Stimulated activated CD8-positive, alpha-beta memory T cell treated with anti-CD3 and anti-CD28 coated beads, Interleukin-7, amount 100 ng/mL, for 4 hours (primary cell): Measurements from ENCODE around the gene ADIRF.
"Not testable (repeated sequence)": the region's sequence is repeated elsewhere in the genome, so short reads cannot be mapped to it uniquely, and the experiment has no call there.

Experiments
- DNase-seq, 2 donors: peaks; one replicate each; pipeline ENCODE4 v3.0.0-alpha.2; 2020; ENCODE audit warnings: low read depth in 2 of 2

The ADIRF gene

DNA sequence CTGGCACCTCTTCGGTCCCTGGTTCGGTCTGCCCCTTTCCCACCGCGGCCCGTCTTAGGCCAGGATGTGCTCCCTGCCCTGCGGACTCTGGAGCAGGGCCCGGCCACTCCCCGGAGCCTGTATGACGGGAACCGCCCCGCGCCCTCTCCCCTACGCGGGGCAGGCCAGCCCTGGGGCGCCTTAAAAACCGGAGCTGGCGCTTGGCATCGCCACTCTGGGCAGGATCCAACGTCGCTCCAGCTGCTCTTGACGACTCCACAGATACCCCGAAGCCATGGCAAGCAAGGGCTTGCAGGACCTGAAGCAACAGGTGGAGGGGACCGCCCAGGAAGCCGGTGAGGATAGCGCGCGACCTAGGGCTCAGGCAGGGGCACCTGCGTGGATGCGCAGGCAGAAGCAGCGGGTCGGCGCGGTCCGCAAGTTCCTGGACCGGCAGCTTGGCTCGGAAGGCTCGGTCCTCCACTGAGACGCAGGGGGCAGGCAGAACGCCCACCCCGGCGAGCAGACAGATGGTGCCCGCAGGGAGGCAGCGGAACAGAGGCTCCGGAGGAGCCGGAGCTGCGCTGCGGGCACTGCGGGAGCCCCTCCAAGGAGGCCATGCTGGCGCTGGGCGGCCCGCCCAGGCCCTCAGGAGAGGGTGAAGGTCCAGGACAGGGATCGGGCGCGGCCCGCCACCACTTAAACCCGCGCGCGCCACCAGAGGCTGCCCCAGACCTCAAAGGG, at the start of gene ADIRF:
Gene ADIRF (plus strand): TSS at position 212 of the 723 bp plus-strand sequence. CDS start 63 bp downstream, at position 275.
- DNase-seq: no peak

DNA sequence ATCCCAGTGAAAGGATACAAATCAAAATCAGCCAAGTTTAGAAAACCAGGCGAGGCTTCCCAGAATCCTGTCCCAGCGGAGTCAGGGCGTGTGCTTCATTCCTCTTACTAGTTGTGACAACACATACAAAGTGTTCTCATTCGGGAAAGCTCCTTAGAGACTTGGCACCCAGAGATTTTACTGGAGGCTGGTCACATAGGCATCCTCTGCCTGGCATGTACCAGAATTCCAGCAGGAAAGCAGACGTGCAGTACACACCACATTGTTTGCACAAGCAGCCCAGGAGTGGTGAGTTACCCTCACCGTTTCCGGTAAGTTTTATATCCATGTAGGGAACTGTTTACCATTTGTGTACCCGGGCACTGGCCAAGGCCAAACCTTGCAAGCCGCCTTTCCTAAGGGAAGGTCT, 45.7 kb upstream of the ADIRF start:
- no peak for DNase-seq

DNA sequence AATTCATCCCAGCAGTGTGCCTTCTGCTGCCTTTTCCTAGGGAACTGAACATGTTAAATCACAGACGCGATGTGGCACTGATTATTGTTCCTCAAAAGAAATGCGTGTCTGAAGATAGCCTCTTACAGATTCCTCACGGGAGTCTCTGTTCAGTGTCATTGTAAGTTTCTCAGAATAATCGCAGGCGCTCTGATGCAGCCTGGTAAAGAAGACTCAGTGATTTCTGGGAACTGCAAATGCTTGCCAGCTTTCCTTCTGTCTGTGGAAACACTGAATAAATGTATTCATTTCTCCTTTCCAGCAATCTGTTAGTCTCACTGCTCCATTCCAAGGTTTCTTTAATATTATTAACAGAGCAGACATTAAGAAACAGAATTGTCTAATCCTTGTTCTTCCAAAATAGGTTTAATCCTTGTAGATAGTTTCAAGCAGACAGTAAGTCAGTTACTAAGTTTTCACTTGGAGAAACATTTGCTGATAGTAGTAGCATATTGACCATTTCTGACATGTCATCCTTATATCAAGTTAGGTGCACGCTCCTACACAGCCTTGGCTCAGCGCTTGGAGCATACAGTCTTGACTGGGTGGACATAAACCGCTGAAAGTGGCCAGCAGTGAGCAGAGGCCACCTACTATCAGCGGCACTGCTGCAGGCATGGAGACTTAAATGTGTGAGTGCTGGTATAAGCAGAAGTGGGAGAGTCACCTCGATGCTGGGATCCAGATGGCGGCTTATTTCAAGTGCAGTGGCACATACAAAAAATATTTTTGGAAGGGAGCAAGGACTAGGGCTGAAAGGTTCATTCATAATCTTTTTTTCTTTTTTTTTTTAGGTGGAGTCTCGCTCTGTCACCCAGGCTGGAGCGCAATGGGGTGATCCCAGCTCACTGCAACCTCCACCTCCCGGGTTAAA, 38.6 kb upstream of the ADIRF start:
- no peak for DNase-seq

DNA sequence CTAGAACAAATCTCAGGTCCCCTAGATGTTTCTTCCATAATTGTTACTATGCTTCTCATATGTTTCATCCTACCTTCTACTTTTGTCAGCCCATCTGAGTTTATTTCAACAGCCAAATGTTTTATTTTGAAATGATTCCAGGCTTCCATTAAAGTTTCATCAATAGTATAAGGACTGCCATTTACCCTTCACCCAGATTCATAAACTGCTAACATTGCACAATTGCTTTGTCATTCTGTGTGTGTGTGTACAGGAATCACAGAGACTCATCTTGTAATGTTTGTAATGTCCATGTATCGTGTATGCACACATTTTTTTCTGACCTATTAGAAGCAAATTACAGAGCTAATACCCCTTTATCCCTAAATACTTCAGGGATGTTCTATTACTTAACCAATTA, 36.4 kb upstream of the ADIRF start:
- no peak for DNase-seq

DNA sequence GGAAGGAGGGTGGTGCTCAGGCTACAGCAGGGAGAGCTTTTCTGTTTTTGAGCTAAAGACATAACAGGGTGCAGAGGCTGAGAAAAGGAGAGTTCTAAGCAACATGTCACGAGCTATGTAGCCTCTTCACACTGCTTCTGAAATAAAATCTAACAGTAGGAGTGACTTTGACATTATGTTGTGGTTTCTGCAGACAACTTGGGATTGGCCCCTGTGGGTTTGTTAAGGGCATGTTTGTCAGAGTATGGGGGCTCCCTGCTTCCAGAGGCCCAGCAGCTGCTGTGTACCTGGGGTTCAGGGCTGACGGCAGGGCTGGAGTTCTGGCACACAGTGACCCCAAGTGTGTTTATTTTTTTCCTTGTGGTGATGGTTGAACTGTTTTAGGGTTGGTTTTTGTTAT, 35.6 kb upstream of the ADIRF start:
- DNase-seq: no peak

DNA sequence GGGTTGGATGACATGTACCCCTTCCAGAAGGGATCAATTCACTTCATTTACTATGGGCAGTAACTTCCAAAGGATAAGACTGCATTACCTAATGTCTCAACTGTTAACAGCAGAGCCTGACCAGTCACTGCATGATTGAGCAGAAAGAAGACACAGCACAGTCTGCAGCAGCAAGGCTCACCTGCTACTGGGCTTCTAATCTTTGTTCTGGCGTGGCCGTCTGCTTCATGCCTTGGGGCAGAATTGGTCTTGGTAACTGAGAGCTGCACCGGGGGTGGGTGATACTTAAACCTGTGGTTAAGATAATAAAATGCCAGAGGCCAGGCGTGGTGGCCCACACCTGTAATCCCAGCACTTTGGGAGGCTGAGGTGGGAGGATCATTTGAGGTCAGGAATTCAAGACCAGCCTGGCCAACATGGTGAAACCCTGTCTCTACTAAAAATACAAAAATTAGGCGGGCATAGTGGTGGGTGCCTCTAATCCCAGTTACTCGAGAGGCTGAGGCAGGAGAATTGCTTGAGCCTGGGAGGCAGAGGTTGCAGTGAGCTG, 34.0 kb upstream of the ADIRF start:
- not testable (repeated sequence) for DNase-seq

DNA sequence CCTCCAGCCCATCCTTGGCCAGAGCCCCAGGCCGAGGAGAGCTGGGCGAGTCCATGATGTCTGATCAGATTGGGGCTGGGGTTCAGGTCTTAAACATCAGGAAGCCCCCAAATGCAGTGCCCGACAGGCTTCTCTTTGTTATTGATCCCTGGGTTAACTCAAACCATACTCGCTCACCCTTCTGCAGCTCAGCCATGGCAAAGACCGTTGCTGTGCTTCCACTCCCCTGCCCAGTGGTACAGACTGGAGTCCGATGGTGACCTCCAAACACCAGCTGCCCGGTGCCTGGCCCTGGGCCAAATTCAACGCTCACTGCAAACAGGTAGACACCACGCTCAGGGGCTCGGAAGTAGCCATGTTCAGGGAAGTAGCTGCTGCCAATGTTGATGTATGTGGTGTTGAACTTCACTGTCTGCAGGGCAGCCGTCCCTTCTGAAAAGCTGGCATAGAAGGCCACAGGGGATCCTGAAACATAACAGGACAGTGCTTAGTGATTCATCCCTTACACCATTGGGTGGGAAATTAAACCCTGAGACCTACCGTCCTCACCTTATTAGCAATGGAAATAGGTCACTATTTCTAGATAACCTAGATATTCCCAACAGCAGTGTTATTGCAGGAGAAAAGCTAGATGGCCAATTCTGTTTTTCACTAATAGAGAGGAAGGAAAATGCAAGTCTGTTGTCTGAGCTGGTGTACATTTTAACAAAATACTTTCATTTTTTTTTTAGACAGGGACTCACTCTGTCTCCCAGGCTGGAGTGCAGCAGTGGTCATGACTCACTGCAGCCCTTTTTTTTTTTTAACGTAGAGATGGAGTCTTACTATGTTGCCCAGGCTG, 31.4 kb upstream of the ADIRF start:
- DNase-seq: no peak

DNA sequence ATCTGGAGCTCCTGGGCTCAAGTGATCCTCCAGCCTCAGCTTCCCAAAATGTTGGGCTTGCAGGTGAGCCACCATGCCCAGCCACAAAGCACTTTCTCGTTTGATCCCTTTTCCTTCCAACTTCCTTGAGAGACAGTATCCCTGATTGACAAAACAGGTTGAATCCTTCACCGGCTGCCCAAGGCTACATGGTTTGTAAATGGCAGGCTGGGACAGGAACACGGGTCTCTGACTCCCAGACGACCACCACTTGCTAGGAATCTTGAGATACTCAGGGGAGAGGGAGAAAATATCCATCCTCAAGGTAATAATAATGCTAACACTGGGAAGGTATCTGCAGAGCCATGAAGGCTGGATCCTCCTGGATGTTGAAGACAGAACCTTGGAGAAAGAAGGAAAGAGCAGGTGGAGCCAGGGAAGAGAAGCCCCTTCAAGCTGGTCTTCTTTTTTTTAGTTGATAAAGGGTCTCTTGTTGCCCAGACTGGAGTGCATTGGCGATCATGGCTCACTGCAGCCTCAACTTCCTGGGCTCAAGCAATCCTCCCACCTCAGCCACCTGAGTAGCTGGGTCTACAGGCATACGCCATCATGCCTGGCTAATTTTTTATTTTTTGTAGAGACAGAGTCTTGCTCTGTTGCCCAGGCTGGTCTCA, 30.7 kb upstream of the ADIRF start:
- DNase-seq: no peak

DNA sequence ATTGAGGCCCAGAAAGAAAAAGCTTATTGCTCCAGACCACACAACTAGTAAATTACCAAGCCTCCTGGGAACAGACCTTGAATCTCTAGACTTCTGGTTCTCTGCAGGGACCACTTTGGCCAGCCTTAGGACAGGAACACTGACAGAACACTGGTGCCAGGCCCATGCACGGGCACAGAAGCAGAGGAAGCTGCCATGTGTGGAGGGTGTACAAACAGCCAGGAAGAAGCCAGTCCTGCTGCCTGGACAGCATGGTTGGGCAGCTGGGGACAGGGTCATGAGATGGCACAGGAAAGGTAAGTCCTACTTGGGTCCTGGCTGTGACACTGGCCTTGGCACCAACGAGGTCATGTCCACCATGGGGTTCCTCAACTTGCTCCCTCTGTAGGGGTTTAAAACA, 30.0 kb upstream of the ADIRF start:
- DNase-seq: no peak

DNA sequence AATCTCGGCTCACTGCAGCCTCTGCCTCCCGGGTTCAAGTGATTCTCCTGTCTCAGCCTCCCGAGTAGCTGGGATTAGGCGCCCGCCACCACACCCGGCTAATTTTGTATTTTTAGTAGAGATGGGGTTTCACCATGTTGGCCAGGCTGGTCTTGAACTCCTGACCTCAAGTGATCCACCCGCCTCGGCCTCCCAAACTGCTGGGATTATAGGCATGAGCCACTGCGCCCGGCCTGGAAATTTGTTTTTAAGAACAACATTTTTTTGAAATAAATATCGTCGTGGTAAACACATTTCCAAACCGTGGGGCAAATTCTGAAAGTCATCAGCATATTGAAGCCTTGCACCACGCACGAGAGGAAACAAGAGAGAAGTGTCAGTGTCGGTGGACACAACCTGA, 28.2 kb upstream of the ADIRF start:
- not testable (repeated sequence) for DNase-seq

DNA sequence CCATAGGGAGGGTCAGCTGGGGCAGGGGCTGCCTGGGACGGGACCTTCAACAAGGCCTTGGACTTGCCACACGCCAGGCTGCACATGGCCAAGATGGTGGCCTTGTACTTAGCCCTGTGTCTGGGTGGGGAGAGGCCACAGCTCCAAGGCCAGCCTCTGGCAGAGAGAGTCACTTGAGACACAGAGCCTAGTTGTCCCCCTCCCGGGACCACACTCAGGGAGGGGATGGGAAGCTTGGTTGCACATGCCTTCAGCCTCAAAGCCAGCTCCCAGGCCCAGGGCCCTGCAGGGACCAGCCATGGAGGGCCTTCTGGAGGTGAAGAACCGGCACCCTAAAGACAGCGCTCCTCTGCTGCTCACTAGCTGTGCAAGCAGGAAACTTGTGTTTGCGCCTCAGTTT, 27.6 kb upstream of the ADIRF start:
- no peak for DNase-seq

DNA sequence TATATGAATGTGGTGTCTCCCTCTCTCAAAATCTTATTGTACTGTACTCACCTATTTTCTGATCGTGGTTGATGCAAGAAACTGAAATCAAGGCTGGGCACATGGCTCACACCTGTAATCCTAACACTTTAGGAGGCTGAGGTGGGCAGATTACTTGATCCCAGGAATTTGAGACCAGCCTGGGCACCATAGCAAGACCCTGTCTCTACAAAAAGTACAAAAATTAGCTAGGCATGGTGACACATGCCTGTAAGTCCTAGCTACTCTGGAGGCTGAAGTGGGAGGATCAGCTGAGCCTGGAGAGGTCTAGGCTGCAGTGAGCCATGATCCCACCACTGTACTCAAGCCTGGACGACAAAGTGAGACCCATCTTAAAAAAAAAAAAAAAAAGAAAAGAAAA, 26.9 kb upstream of the ADIRF start:
- DNase-seq: no peak

DNA sequence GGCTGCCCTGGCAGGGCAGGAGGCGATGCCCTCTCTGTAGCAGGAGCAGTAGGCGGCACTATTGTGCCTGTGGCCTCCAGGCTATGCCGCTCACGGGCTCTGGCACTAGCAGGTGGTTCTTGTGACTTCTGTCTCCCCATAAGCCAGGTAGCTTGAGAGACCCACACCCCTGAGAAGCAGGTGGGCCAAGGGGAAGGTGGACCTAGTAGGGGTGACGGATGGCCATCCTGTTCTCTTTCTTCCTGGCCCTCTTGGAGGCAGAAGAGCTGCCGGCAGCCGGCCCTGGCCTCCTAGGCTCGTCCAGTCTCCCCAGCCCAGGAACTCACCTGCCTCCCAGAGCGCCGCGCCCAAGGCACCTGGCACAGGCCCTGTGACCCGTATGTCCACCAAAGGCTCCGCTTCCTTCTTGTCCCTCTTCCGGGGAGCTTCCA, 26.3 kb upstream of the ADIRF start:
- DNase-seq: no peak

DNA sequence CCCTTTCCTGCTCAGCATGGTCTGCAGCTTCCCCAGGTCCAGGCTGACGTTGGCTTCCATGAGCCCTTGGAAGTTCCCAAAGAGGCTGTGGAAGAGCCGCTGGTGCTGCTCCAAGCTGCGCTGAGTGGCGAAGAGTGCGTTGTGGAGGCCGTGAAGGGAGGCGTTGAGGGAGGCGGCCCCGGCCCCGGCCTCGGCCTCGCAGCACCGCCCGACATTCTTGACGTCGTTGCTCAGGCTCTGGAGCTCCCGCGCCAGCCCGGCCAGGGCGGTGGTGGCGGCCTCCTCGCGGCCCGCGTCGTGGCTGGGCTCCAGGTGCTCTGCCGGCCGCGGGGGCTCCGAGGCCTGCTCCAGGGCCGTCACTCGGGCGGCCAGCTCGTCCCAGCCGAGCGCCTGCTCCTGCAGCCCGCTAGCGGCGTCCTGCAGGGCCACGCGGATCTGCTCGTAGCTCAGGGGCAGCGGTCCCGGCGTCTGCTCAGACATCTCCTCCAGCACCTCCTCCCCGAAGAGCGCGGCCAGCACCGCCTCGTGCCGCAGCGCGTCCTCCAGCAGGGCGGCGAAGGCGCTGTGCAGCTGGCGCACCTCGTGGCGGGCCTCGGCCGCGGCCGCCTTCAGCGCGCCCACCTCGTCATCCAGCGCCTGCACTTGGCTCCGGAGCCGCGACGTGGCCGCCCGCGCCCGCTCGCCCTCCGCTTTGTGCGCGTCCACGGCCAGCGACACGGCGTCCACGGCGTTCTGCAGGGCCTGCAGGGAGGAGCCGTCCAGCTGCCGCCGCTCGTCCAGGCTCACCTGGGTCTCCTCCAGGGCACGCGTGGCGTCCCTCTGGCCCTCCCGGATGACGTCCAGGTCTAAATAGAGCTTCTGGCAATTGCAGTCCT, 25.6 kb upstream of the ADIRF start:
- no peak for DNase-seq

DNA sequence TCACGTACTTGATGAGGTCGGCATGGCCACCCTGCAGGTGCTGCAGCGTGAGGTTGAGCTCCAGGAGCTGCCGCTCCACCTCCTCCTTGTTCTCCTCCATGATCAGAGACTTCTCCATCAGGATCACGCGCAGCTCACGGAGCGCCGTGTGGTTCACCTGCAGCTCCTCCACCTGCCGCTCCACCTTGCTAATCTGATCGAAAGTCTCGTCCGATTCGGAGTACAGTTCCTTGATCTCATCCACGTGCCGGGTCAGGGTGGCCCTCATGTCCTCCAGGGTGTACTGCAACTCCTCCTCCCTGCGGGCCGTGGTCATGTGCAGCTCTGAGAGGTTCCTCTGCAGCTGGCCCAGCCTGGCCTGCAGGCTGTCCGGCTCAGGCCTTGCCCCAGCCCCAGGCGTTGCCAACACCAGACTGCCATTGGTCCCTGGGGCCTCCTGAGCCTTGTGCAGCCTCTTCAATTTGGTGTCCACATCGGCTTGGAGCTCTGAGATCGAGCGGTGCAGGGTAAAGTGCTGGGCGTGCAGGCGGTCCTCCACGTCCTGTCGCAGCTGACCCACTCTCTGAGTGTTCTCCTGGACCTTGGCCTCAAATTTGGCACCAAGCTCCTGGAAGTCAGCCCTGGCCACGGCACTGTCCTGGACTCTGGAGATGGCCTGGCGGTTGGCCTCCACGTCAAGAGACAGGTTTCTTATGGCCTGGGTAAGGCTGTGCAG, 24.8 kb upstream of the ADIRF start:
- DNase-seq: no peak

DNA sequence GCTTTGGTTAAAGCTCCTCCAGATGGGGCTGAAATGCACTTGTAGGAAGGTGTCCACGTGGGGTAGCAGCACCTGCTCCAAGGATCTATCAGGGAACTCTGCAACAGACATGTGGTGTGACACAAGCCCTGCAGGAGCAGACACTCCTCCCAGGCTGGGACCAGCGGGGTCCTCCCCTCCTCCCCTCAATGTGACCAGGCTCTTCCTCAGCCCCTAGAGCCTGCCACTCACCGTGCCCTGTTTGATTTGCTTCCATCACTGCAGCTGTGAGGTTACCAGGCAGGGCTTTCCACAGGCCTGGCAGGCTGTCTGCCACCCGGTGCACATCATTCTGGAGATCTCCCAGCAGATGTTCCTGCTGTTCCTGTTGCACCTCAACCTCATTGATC, 24.3 kb upstream of the ADIRF start:
- DNase-seq: no peak

DNA sequence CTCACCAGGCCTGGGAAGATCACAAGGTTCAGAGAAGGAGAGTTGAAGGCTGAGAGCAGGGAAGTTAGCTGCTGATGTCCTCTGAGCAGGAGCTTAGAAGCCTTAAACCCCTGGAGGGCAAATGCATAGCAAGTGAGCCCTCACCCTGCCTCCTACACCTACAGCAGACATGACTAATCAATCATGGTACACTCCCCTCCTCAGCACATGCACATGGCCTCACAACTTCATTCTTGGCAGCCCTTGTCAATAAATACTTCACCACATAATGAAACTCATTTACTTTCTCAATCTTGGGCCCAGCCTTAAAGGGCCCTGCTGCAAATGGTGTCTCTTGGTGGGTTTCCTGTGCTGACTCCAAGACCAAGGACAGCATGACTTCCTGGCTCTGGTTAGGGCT, 23.8 kb upstream of the ADIRF start:
- DNase-seq: no peak

DNA sequence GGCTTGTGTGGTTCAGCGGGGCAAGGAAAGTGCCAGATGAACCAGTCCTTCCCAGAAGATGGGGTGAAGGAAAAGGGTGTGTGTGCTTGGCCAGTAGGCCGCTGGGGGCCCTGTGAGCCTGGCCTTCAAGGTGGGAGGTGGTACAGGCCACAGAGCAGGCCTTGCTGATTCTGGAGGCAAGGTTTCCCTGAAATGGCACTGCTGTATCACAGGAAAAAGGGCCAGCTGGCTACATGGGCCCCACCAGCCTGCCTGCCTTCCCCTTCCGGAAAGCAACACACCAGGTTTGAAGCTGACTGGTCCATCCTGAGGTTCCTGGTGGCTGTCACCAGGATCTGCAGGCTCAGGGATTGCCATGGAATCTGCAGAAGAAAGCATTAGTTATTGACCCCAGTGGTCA, 23.4 kb upstream of the ADIRF start:
- DNase-seq: no peak

DNA sequence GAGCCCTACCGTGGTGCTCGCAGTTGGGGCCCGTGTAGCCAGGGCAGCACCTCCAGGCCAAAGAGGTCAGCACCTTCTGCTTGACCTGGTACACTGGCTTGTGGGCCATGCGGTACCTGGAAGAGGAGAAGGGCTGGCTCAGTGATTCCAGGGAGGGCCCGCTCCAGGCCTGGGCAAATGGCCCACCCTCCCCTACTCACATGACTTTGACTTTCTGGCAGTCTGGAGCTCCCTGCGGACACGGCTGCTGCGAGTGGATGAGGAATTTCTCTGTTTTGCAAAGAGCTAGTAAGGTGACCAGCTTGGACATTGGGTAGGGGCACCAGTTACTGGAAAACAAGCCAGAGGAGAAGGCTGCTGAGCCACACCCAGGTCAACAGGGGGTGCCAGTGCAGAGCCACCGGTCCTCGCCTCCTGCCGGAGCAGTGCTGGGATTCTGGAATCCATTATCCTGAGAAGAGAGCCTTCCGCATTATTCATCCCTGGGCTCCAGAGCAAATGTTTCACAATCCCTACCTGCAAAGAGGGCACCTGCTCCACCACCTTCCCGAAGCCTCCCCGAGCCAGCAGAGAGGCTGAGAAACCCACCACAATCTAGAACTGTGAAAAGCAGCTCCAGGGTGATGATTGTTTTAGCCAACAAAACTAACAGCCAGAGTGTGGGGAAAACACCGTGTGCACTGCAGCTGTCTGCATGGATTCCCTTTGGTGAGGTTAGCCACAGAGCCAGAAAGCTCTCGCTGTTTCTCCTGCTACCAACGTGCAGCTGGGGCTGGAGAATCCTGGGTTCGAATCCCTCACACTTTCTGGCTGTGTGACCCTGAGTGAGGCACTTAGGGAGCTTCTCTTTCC, 22.7 kb upstream of the ADIRF start:
- no peak for DNase-seq
